GM23338 (cell line): ENCODE results near the gene AMPD3. TPM values are rescaled to one million over a fixed set of nuclear protein-coding genes. Genes with fewer than 3 reads are reported as not detected.

Experiments used
- ATAC-seq: fragments of 200-7000 bp; cut with Tn5 transposase; 3 replicates; pipeline ENCODE4 v1.9.1; 2020
- DNase-seq: peaks from one replicate; pipeline ENCODE4 v3.0.0-alpha.2; 2015; ENCODE audit warnings: low spot score
- H2AFZ ChIP-seq: fragments of 200-600 bp; sonication (generic); 2 replicates; pipeline ENCODE4 v1.8.0; 2016; ENCODE audit warnings: antibody characterized with exemption, mild to moderate bottlenecking, moderate library complexity
- H3F3A ChIP-seq: fragments of 200-600 bp; sonication (generic); replicated peaks from 2 replicates; pipeline ENCODE4 v1.8.0; 2017; ENCODE audit warnings: antibody characterized with exemption, mixed run types, low read depth
- H3K27ac ChIP-seq: fragments of 200-600 bp; sonication (generic); 2 replicates; pipeline ENCODE4 v1.6.1; 2016; ENCODE audit warnings: low read depth
- H3K27me3 ChIP-seq: fragments of 200-600 bp; sonication (generic); 2 replicates; pipeline ENCODE4 v1.8.0; 2016; ENCODE audit warnings: mild to moderate bottlenecking, mixed run types, moderate library complexity; ENCODE audit not compliant: insufficient read depth
- H3K36me3 ChIP-seq: fragments of 200-600 bp; sonication (generic); 2 replicates; pipeline ENCODE4 v1.8.0; 2016; ENCODE audit warnings: mild to moderate bottlenecking; ENCODE audit not compliant: insufficient read depth
- H3K4me1 ChIP-seq: fragments of 200-600 bp; sonication (generic); 2 replicates; pipeline ENCODE4 v1.8.0; 2016; ENCODE audit warnings: mild to moderate bottlenecking, moderate library complexity; ENCODE audit not compliant: insufficient read depth
- H3K4me2 ChIP-seq: fragments of 200-600 bp; sonication (generic); 2 replicates; pipeline ENCODE4 v1.7.1; 2017; ENCODE audit warnings: mixed run types
- H3K4me3 ChIP-seq: fragments of 200-600 bp; sonication (generic); 2 replicates; pipeline ENCODE4 v1.6.1; 2016; ENCODE audit warnings: mixed run types
- H3K79me2 ChIP-seq: fragments of 200-600 bp; sonication (generic); replicated peaks from 2 replicates; pipeline ENCODE4 v1.8.0; 2017; ENCODE audit warnings: mild to moderate bottlenecking; ENCODE audit not compliant: insufficient read depth
- H3K9me2 ChIP-seq: fragments of 200-600 bp; sonication (generic); 2 replicates; pipeline ENCODE4 v1.8.0; 2017; ENCODE audit not compliant: insufficient read depth
- H4K20me1 ChIP-seq: fragments of 200-600 bp; sonication (generic); replicated peaks from 2 replicates; pipeline ENCODE4 v1.8.0; 2017; ENCODE audit warnings: mild to moderate bottlenecking; ENCODE audit not compliant: insufficient read depth
- H3K27ac Mint-ChIP-seq: 2 replicates; pipeline ENCODE4 v1.8.0; 2020; ENCODE audit warnings: inconsistent platforms, mild to moderate bottlenecking, moderate library complexity, mixed read lengths
- H3K27me3 Mint-ChIP-seq: 3 replicates; pipeline ENCODE4 v1.8.0; 2022; ENCODE audit warnings: low read depth, mild to moderate bottlenecking, moderate library complexity, mixed read lengths, inconsistent platforms; ENCODE audit not compliant: insufficient read depth, poor library complexity
- H3K36me3 Mint-ChIP-seq: 3 replicates; pipeline ENCODE4 v1.8.0; 2021; ENCODE audit warnings: low read depth, mild to moderate bottlenecking, inconsistent platforms, moderate library complexity, mixed read lengths
- H3K4me1 Mint-ChIP-seq: 3 replicates; pipeline ENCODE4 v1.8.0; 2020; ENCODE audit warnings: mild to moderate bottlenecking, inconsistent platforms, mixed read lengths
- H3K4me3 Mint-ChIP-seq: 3 replicates; pipeline ENCODE4 v1.8.0; 2021; ENCODE audit warnings: moderate library complexity, mild to moderate bottlenecking, inconsistent platforms, mixed read lengths
- H3K9me3 Mint-ChIP-seq: 3 replicates; pipeline ENCODE4 v1.8.0; 2020; ENCODE audit warnings: moderate library complexity, mild to moderate bottlenecking, inconsistent platforms, mixed read lengths
- CREB1 ChIP-seq: fragments of 250-450 bp; sonication (Bioruptor Pico); IDR thresholded peaks from 2 replicates; pipeline ENCODE4 v1.5.0; 2020; ENCODE audit warnings: low read depth, mild to moderate bottlenecking, moderate library complexity
- CTCF ChIP-seq, 2 experiments: fragments of 200-600 bp in 1 of 2; sonication (generic) in 1 of 2; conservative IDR thresholded peaks; 2 replicates each; pipeline versions ENCODE4 v1.5.1 to v1.6.1; 2016 to 2017; ENCODE audit warnings: antibody characterized with exemption in 2 of 2, low read depth in 2 of 2, mild to moderate bottlenecking in 2 of 2, moderate library complexity in 1 of 2
- ETS1 ChIP-seq: IDR thresholded peaks from 2 replicates; pipeline ENCODE4 v1.6.1; 2016; ENCODE audit warnings: antibody characterized with exemption
- EZH2 ChIP-seq: fragments of 200-600 bp; sonication (generic); IDR thresholded peaks from one replicate; pipeline ENCODE4 v1.8.0; 2017; ENCODE audit warnings: antibody characterized with exemption, mild to moderate bottlenecking, low read depth; ENCODE audit not compliant: unreplicated experiment
- EZH2phosphoT487 ChIP-seq: fragments of 200-600 bp; sonication (generic); IDR thresholded peaks from one replicate; pipeline ENCODE4 v1.8.1; 2018; ENCODE audit warnings: antibody characterized with exemption; ENCODE audit not compliant: unreplicated experiment
- JUNB ChIP-seq: IDR thresholded peaks from one replicate; pipeline ENCODE4 v1.6.1; 2016; ENCODE audit warnings: antibody characterized with exemption; ENCODE audit not compliant: unreplicated experiment
- NANOG ChIP-seq: IDR thresholded peaks from 2 replicates; pipeline ENCODE4 v1.6.1; 2016; ENCODE audit warnings: antibody characterized with exemption, borderline replicate concordance
- POLR2AphosphoS5 ChIP-seq: IDR thresholded peaks from 2 replicates; pipeline ENCODE4 v1.6.1; 2016; ENCODE audit warnings: antibody characterized with exemption, low read depth
- REST ChIP-seq: IDR thresholded peaks from one replicate; pipeline ENCODE4 v1.6.1; 2018; ENCODE audit warnings: antibody characterized with exemption; ENCODE audit not compliant: unreplicated experiment
- STAT1 ChIP-seq: IDR thresholded peaks from one replicate; pipeline ENCODE4 v1.6.1; 2016; ENCODE audit warnings: antibody characterized with exemption; ENCODE audit not compliant: unreplicated experiment
- ZNF114 ChIP-seq: fragments of 250-450 bp; sonication (Bioruptor Pico); IDR thresholded peaks from 2 replicates; pipeline ENCODE4 v1.5.0; 2020; ENCODE audit warnings: mild to moderate bottlenecking, moderate library complexity
- ZNF331 ChIP-seq: fragments of 250-450 bp; sonication (Bioruptor Pico); IDR thresholded peaks from 2 replicates; pipeline ENCODE4 v1.5.0; 2020; ENCODE audit warnings: low read depth, mild to moderate bottlenecking, moderate library complexity
- ZNF462 ChIP-seq: fragments of 250-450 bp; sonication (Bioruptor Pico); IDR thresholded peaks from 2 replicates; pipeline ENCODE4 v1.5.0; 2020; ENCODE audit warnings: mild to moderate bottlenecking, moderate library complexity
- polyA plus RNA-seq: library from polyadenylated mRNA; unstranded; fragments of >200 nt; fragmentation: Nextera tagmentation; extraction: Ambion mirVana; gene quantifications from 2 replicates; pipeline ENCODE4 v1.2.1, GENCODE V29; 2016
- total RNA-seq: library from RNA; depleted of rRNA; stranded (reverse); fragments of >200 nt; shearing (Covaris generic); gene quantifications from 2 replicates; pipeline ENCODE4 v1.2.3, GENCODE V29; 2014

Gene AMPD3
- total and polyA plus RNA-seq, 2 experiments from 2014 or later: 1.6 to 2.1 TPM

GRCh38 chr11:10514709-10515108 lies 59.6 kb downstream of the AMPD3 start:
- ATAC-seq: no peak
- Mint-ChIP-seq H3K4me1 (peaks cover 17% of the 10 kb centered on the region), H3K36me3 (no peaks in the 10 kb centered on the region), H3K9me3 (no peaks in the 10 kb centered on the region), H3K27me3 (peaks cover 2% of the 10 kb centered on the region), H3K4me3 (no peak overlapping the region), H3K27ac (no peak overlapping the region)
- Histone ChIP-seq H3K27me3 (no peaks in the 10 kb centered on the region), H3K4me3 (no peak overlapping the region), H3K79me2 (no peaks in the 10 kb centered on the region), H4K20me1 (no peaks in the 10 kb centered on the region), H3K9me2 (no peaks in the 10 kb centered on the region), H2AFZ (no peak overlapping the region), H3K4me2 (no peak overlapping the region), H3K4me1 (peaks cover 14% of the 10 kb centered on the region), H3K36me3 (no peaks in the 10 kb centered on the region), H3F3A (no peaks in the 10 kb centered on the region), H3K27ac (no peak overlapping the region)
- no peak for DNase-seq
- TF ChIP-seq STAT1: no peak
- TF ChIP-seq ZNF462: no peak
- no peak for TF ChIP-seq REST
- TF ChIP-seq JUNB: no peak
- no peak for TF ChIP-seq EZH2
- TF ChIP-seq ETS1: no peak
- no peak for TF ChIP-seq ZNF331 (CRISPR knock-in tag)
- TF ChIP-seq CTCF (conservative IDR thresholded peaks at IDR 0.05; ENCODE audit: low read depth in 2 of 2): no peak
- TF ChIP-seq CREB1: no peak
- TF ChIP-seq EZH2phosphoT487: no peak
- no peak for TF ChIP-seq POLR2AphosphoS5
- TF ChIP-seq NANOG: no peak
- no peak for TF ChIP-seq ZNF114
